Body of pancreas (tissue), 4 donors: ENCODE results near the gene DSC1. TPM values are rescaled to one million over a fixed set of nuclear protein-coding genes. Genes with fewer than 3 reads are reported as not detected.

Experiments
- ATAC-seq: fragments of 150-250 bp; one replicate; pipeline ENCODE4 v1.9.1; 2016
- DNase-seq, 4 donors: peaks; one replicate each; pipeline ENCODE4 v3.0.0-alpha.2; 2019
- H3K27ac ChIP-seq, 4 donors: fragments of 200-600 bp; sonication (generic); 1 replicate in 3 of 4; 2 replicates in 1 of 4; pipeline versions ENCODE4 v1.5.1 to v1.6.1; 2016 to 2019; ENCODE audit warnings: mild to moderate bottlenecking in 1 of 4, mixed read lengths in 1 of 4, moderate library complexity in 1 of 4
- H3K27me3 ChIP-seq, 2 donors: fragments of 200-600 bp; sonication (generic); one replicate each; pipeline ENCODE4 v1.6.0; 2016; ENCODE audit warnings: mild to moderate bottlenecking in 1 of 2
- H3K36me3 ChIP-seq, 2 donors: fragments of 200-600 bp; sonication (generic); replicated peaks in 1 of 2; 2 replicates each; pipeline ENCODE4 v1.5.1; 2016; ENCODE audit warnings: low read depth in 2 of 2; ENCODE audit not compliant: insufficient read depth in 1 of 2
- H3K4me1 ChIP-seq: fragments of 200-600 bp; sonication (generic); one replicate; pipeline ENCODE4 v1.6.0; 2016
- H3K4me3 ChIP-seq, 2 donors: fragments of 200-600 bp; sonication (generic); 1 replicate in 1 of 2; 2 replicates in 1 of 2; pipeline ENCODE4 v1.5.1; 2016 to 2019
- H3K9me3 ChIP-seq, 3 donors: fragments of 200-600 bp; sonication (generic); 1 replicate in 2 of 3; 2 replicates in 1 of 3; pipeline ENCODE4 v1.5.1; 2016
- POLR2A ChIP-seq, 3 donors: fragments of 450-650 bp; IDR thresholded peaks; one replicate each; pipeline ENCODE4 v1.6.1; 2016; ENCODE audit warnings: antibody characterized with exemption in 3 of 3, mild to moderate bottlenecking in 2 of 3
- whole genome bisulfite sequencing, 2 donors: methylation state at CpG; one replicate each; pipeline ENCODE4 v1.1.5; 2017; 5-methylcytosine and 5-hydroxymethylcytosine counted together
- intact Hi-C: fragments of 100-400 bp; cut with DNase I; formaldehyde crosslinking; loops from one replicate; pipeline ENCODE4 v1.15.1; 2023
- total RNA-seq, 2 donors: library from RNA; depleted of rRNA; stranded (reverse); fragments of >200 nt; gene quantifications; one replicate each; pipeline ENCODE4 v1.1.0, GENCODE V29; 2016
- TF ChIP-seq, protein P1 (sequence below), 7 experiments: fragments of 450-650 bp in 4 of 7; fragments of 200-600 bp in 3 of 7; sonication (generic) in 3 of 7; IDR thresholded peaks; one replicate each; pipeline ENCODE4 v1.5.1; 2016 to 2019; ENCODE audit warnings: antibody characterized with exemption in 7 of 7

The DSC1 gene
- total RNA-seq, 2 donors from 2014 or later = not detected

- Histone ChIP-seq H3K36me3 (no peaks in the 10 kb centered on the region), H3K27ac (no peak overlapping the region), H3K9me3 (no peaks in the 10 kb centered on the region), H3K4me3 (no peak overlapping the region), H3K27me3 (no peaks in the 10 kb centered on the region), H3K4me1 (no peaks in the 10 kb centered on the region)
- TF ChIP-seq, protein P1, sequence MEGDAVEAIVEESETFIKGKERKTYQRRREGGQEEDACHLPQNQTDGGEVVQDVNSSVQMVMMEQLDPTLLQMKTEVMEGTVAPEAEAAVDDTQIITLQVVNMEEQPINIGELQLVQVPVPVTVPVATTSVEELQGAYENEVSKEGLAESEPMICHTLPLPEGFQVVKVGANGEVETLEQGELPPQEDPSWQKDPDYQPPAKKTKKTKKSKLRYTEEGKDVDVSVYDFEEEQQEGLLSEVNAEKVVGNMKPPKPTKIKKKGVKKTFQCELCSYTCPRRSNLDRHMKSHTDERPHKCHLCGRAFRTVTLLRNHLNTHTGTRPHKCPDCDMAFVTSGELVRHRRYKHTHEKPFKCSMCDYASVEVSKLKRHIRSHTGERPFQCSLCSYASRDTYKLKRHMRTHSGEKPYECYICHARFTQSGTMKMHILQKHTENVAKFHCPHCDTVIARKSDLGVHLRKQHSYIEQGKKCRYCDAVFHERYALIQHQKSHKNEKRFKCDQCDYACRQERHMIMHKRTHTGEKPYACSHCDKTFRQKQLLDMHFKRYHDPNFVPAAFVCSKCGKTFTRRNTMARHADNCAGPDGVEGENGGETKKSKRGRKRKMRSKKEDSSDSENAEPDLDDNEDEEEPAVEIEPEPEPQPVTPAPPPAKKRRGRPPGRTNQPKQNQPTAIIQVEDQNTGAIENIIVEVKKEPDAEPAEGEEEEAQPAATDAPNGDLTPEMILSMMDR (IDR thresholded peaks at IDR 0.05) = no peak
- TF ChIP-seq POLR2A (IDR thresholded peaks at IDR 0.05) = no peak
- ATAC-seq = no peak
- intact Hi-C loops = no loop called here
- no peak for DNase-seq
- WGBS, 2 donors = 88 to 90% methylated on average over 3 of the region's 3 CpGs
These were observed 56.9 kb downstream of the DSC1 start for GRCh38 chr18:31105733-31106132.

DNA sequence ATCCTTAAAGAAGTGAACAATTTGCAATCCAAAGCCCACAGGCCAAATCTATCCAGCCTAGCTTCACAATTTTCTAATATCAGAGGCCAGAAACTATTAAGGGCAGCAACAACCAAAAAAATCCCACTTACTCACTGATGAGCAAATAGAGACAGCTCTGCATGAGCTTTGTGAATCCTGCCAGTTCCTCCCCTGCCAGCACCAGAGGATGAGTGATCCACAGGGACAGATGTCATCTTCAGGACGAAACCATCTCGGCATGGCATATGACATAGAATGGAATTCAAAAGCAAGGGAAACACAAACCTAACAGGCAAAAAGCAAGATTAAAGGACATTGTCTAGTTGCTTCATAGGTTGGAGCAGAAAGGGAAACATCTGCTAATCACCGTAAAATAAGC, 58.2 kb downstream of the DSC1 start:
- 85 to 92% methylated on average over 3 of the region's 3 CpGs for WGBS, 2 donors
- Histone ChIP-seq H3K9me3 (no peaks in the 10 kb centered on the region), H3K27ac (no peak overlapping the region), H3K4me1 (peaks cover 9% of the 10 kb centered on the region), H3K36me3 (no peaks in the 10 kb centered on the region), H3K4me3 (no peak overlapping the region), H3K27me3 (no peaks in the 10 kb centered on the region)
- intact Hi-C loops = no loop called here
- ATAC-seq (no peak), DNase-seq (no peak)
- TF ChIP-seq POLR2A (IDR thresholded peaks at IDR 0.05) = no peak
- TF ChIP-seq, protein P1 (IDR thresholded peaks at IDR 0.05) = no peak

- H3K4me3 ChIP-seq = no peak overlapping the region
- H3K4me1 ChIP-seq = peaks cover 20% of the 10 kb centered on the region
- H3K36me3 ChIP-seq = no peaks in the 10 kb centered on the region
- TF ChIP-seq POLR2A (IDR thresholded peaks at IDR 0.05) = no peak
- TF ChIP-seq, protein P1 (IDR thresholded peaks at IDR 0.05) = no peak
- DNase-seq (no peak), ATAC-seq (no peak)
- no peaks in the 10 kb centered on the region for H3K9me3 ChIP-seq
- no peaks in the 10 kb centered on the region for H3K27me3 ChIP-seq
- WGBS, 2 donors = 90% methylated on average over 3 of the region's 3 CpGs
- intact Hi-C loops = no loop called here
- H3K27ac ChIP-seq = no peak overlapping the region
These were observed 59.2 kb downstream of the DSC1 start for GRCh38 chr18:31103423-31103822.

- no peaks in the 10 kb centered on the region for H3K27me3 ChIP-seq
- no peaks in the 10 kb centered on the region for H3K36me3 ChIP-seq
- H3K4me3 ChIP-seq = no peak overlapping the region
- intact Hi-C loops = no loop called here
- H3K4me1 ChIP-seq = peaks cover 22% of the 10 kb centered on the region
- H3K9me3 ChIP-seq = no peaks in the 10 kb centered on the region
- TF ChIP-seq POLR2A (IDR thresholded peaks at IDR 0.05) = no peak
- TF ChIP-seq, protein P1 (IDR thresholded peaks at IDR 0.05) = no peak
- no peak for ATAC-seq
- no peak overlapping the region for H3K27ac ChIP-seq
- WGBS, 2 donors = 93 to 95% methylated on average over 2 of the region's 2 CpGs
- DNase-seq = no peak
These were observed 59.7 kb downstream of the DSC1 start for GRCh38 chr18:31102941-31103340.

- Histone ChIP-seq H3K4me1 (peaks cover 22% of the 10 kb centered on the region), H3K36me3 (no peaks in the 10 kb centered on the region), H3K4me3 (peak within 1 kb of the TSS; percentile 76 to 77), H3K9me3 (no peaks in the 10 kb centered on the region), H3K27ac (peak within 1 kb of the TSS; percentile 79 to 100 (median 98)), H3K27me3 (no peaks in the 10 kb centered on the region)
- intact Hi-C loops = no loop called here
- DNase-seq (peak; percentile 63 to 75 (median 68)), ATAC-seq (peak; percentile 55)
- TF ChIP-seq, protein P1 (IDR thresholded peaks at IDR 0.05) = no peak
- peak in 2 of 3 donors; percentile 70 for TF ChIP-seq POLR2A (IDR thresholded peaks at IDR 0.05)
- WGBS, 2 donors = 1 to 6% methylated on average over 26 to 44 of the region's 44 CpGs
These were observed 60.5 kb downstream of the DSC1 start, which contains the start of gene DSC2 for GRCh38 chr18:31102025-31102684. Gene DSC2 (minus strand): TSS chr18:31102421. CDS start chr18:31101971, 450 bp downstream.
